ENCODE results near the gene SH3RF2. TPM values are rescaled to one million over a fixed set of nuclear protein-coding genes. Genes with fewer than 3 reads are reported as not detected.
A peak's percentile ranks its signal among the peaks of the same experiment; 100 is the strongest.

The SH3RF2 gene
- total RNA-seq, 2 experiments from 2014 or later: not detected

GRCh38 chr5:145975361-145976066 is 39.1 kb downstream of the SH3RF2 start:
- ATAC-seq: no peak
- no peak for DNase-seq
- intact Hi-C loops (cut with micrococcal nuclease): no loop called here
- Mint-ChIP-seq H3K4me3 (no peak overlapping the region), H3K4me1 (ENCODE audit: low read depth) (no peaks in the 10 kb centered on the region), H3K27ac (no peak overlapping the region), H3K9me3 (no peaks in the 10 kb centered on the region), H3K36me3 (ENCODE audit: low read depth) (no peaks in the 10 kb centered on the region), H3K27me3 (peaks cover 1% of the 10 kb centered on the region)
- TF ChIP-seq, protein P1, sequence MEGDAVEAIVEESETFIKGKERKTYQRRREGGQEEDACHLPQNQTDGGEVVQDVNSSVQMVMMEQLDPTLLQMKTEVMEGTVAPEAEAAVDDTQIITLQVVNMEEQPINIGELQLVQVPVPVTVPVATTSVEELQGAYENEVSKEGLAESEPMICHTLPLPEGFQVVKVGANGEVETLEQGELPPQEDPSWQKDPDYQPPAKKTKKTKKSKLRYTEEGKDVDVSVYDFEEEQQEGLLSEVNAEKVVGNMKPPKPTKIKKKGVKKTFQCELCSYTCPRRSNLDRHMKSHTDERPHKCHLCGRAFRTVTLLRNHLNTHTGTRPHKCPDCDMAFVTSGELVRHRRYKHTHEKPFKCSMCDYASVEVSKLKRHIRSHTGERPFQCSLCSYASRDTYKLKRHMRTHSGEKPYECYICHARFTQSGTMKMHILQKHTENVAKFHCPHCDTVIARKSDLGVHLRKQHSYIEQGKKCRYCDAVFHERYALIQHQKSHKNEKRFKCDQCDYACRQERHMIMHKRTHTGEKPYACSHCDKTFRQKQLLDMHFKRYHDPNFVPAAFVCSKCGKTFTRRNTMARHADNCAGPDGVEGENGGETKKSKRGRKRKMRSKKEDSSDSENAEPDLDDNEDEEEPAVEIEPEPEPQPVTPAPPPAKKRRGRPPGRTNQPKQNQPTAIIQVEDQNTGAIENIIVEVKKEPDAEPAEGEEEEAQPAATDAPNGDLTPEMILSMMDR (IDR thresholded peaks at IDR 0.05): no peak
- ChIA-PET POLR2A (no interaction called here), CTCF (no interaction called here)

- intact Hi-C loops (cut with micrococcal nuclease): no loop called here
- DNase-seq: no peak
- TF ChIP-seq, protein P1 (IDR thresholded peaks at IDR 0.05): no peak
- Mint-ChIP-seq H3K4me3 (no peak overlapping the region), H3K36me3 (ENCODE audit: low read depth) (no peaks in the 10 kb centered on the region), H3K27me3 (peaks cover 1% of the 10 kb centered on the region), H3K9me3 (no peaks in the 10 kb centered on the region), H3K4me1 (ENCODE audit: low read depth) (no peaks in the 10 kb centered on the region), H3K27ac (no peak overlapping the region)
- ATAC-seq: peak; percentile 37
- ChIA-PET CTCF (interaction anchor here (1.1 kb wide), 1 partner anchor 65 kb away, joined by 3 read pairs; no protein-coding TSS in a partner anchor), POLR2A (interaction anchor here (0.6 kb wide), 1 partner anchor 179 kb away, joined by 3 read pairs; no protein-coding TSS in a partner anchor)
Observed at GRCh38 chr5:145976431-145977155, 40.2 kb downstream of the SH3RF2 start.

DNA sequence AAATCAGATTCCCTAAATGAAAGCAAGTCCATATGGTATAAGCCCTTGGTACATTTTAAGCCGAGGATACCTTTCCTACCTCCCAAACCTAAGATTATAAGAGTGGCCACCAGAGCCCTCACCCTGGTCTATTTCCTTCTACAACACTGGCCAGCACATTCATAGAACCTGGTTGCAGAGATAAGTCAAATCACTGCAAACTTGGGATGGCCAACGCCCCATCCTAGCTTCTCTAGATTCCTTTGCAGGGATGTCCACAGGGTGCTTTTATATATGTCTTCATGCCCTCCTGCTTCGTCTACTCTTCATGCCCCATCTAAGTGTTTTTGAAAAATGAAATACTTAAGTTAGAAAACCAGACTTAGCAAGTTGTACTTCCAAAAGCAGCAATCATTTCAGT is 41.8 kb downstream of the SH3RF2 start:
- TF ChIP-seq, protein P1 (IDR thresholded peaks at IDR 0.05): no peak
- intact Hi-C loops (cut with micrococcal nuclease): no loop called here
- Mint-ChIP-seq H3K36me3 (ENCODE audit: low read depth) (no peaks in the 10 kb centered on the region), H3K4me1 (ENCODE audit: low read depth) (no peaks in the 10 kb centered on the region), H3K4me3 (no peak overlapping the region), H3K9me3 (no peaks in the 10 kb centered on the region), H3K27ac (no peak overlapping the region), H3K27me3 (peaks cover 1% of the 10 kb centered on the region)
- ATAC-seq (no peak), DNase-seq (no peak)
- POLR2A ChIA-PET: no interaction called here
- CTCF ChIA-PET: no interaction called here

DNA sequence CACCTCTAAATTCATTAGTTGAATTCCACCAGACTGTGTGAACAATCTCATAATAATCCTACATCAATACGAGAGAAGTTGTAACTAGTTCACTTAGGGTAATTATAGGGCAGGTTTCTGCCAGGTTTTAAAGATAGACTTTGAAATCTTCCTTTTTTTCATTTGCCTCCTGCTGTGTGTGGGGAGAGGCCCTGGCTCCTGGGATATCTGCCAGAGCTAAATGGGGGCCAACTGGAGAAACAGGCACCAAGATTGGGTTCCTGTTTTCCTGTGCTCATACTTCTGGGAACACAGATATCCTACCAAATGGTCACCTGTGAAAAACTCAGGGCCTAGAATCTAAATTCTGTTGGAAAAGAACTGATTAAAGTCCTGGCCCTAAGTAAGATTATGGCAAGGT is 42.3 kb downstream of the SH3RF2 start:
- ChIA-PET POLR2A (no interaction called here), CTCF (no interaction called here)
- TF ChIP-seq, protein P1 (IDR thresholded peaks at IDR 0.05): no peak
- peaks cover 1% of the 10 kb centered on the region for H3K27me3 Mint-ChIP-seq
- ATAC-seq: no peak
- no peaks in the 10 kb centered on the region for H3K9me3 Mint-ChIP-seq
- no peaks in the 10 kb centered on the region for H3K36me3 Mint-ChIP-seq (ENCODE audit: low read depth)
- DNase-seq: no peak
- H3K4me1 Mint-ChIP-seq (ENCODE audit: low read depth): no peaks in the 10 kb centered on the region
- intact Hi-C loops (cut with micrococcal nuclease): no loop called here
- H3K27ac Mint-ChIP-seq: no peak overlapping the region
- H3K4me3 Mint-ChIP-seq: no peak overlapping the region

Measured in activated CD8-positive, alpha-beta T cell treated with anti-CD3 and anti-CD28 coated beads for 36 hours (primary cell).